GM10266 (cell line): ENCODE measurements around the gene FSCN2.

ENCODE experiments used
- DNase-seq: peaks from one replicate; pipeline ENCODE4 v3.0.0; 2012; ENCODE audit errors: extremely low spot score
- CTCF ChIP-seq: IDR thresholded peaks from 2 replicates; pipeline ENCODE4 v1.5.1; 2012; ENCODE audit warnings: mild to moderate bottlenecking, low read depth; ENCODE audit not compliant: control insufficient read depth, insufficient read depth; ENCODE audit errors: missing control alignments

The FSCN2 gene

GRCh38 chr17:81547614-81547982 lies 19.4 kb downstream of the FSCN2 start:
- no peak for TF ChIP-seq CTCF
- no peak for DNase-seq

DNA sequence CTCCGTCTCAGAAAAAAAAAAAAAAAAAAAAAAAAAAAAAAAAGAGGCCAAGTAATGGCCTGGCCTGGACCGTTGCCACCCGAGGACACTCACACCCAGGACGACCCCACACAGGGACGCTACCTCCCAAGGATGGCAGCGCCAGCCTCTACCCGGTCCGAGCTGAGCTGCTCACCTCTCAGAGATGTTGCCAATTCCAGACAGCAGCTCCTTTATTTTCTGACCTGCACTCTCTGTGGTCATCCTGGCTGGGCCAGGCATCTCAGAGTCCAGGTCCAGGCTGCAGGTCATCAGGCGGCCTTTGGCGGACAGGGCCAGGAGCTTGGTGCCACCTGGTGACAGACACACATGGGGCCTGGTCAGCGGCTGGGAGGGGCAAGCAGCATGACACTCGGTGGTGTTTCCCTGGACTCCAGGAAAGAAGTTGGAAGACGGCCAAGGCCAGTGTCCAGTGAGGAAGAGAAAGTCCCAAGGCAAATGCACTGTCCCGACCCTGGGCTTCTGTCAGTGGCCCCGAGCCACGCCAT lies 20.9 kb downstream of the FSCN2 start:
- TF ChIP-seq CTCF, result no peak
- DNase-seq, result no peak

DNA sequence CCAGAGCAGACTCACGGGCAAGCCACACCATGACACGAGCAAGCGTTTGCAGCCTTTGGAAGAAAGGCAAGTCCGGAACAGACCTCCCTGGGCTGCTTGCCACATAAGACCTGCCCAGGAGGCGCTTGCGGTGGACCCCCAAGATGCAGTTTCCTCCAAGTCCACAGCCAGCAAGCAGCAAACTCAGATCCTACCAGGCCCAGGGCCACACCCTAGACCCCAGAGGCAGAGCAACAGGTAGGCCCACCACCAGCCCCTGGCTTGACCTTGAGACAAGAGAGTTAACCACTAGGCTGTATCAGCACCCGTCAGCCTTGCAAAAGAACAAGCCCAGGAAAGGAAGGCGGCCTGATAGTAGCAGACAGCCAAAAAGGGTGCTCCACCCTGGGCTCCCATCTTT lies 21.6 kb downstream of the FSCN2 start:
- TF ChIP-seq CTCF, result no peak
- no peak for DNase-seq

DNA sequence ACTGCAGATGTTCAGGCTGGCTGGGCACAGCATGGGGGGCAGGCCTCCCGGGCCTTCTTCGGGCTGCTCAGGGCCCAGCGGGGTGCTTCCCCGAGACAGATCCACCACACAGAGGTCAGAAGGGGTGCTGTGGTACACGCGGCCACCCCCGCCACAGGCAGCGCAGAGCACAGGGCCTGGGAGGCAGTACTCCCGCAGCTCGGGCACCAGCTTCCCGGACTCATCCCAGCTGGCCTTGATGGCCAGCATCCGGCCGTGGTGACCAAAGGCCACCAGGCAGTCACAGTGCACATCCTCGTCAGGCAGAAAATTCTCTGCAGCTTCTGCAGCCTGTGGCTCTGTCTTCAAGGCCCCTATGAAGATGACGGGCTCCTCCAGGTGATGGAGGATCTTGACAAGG lies 22.1 kb downstream of the FSCN2 start:
- TF ChIP-seq CTCF, result no peak
- DNase-seq, result no peak

GRCh38 chr17:81550830-81551457 lies 22.8 kb downstream of the FSCN2 start:
- DNase-seq, result no peak
- TF ChIP-seq CTCF, result no peak

- TF ChIP-seq CTCF, result no peak
- no peak for DNase-seq
Measured at GRCh38 chr17:81551458-81552243, 23.5 kb downstream of the FSCN2 start.
